ENCODE data around the gene FOXP1.

FOXP1 gene

DNA sequence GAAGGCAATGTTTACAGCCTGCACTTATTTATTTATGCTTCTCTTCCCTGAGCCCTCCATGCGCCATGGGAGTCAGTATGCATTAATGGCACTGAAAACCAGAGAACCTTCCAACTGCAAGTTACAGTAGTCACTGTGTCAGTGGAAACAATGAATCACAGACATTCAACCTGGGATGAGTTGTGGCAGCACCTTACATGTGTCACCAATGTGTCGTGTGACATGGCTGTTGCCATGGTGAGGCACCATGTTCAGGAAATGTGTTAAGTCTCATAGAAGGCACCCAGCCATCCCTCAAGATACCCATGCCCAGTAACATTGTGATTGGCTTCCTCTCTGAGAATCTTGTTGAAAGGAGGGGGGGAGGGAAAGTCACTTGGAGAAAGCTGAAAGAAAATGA lies 105.0 kb downstream of the FOXP1 start:
- DNase-seq: peak; percentile 71

DNA sequence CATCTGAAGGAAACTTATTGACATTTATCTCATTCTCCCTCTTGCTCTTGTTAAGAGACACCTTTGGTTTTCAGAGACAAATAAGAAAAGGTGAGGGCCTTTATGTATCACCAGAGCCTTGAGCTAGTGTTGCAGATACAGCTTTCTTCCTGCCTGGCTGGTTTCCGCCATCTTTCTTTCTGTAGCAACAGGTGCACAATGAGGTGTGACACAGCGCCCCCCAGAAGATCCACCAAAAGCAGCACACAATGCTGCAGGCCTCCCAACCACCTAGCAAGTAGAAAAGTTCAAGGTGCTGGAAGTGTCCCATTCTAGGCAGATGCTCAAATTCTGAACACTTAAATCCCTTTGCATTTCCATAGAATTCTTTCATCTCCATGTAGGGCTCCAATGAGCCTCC lies 106.6 kb downstream of the FOXP1 start:
- DNase-seq: no peak

DNA sequence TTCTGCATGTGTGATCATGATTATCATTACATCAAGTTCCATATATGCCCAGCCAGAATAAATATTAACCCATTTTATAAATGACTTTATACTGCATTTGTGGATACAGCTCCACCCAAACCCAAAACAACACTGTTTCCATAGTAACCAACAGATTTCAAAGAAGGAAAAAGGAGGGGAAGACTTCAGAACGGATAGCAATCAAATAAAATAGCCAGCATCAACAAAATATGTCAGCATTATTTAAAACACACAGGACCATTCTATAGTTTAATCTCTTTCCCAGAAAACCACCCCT lies 114.4 kb downstream of the FOXP1 start:
- DNase-seq: no peak

DNA sequence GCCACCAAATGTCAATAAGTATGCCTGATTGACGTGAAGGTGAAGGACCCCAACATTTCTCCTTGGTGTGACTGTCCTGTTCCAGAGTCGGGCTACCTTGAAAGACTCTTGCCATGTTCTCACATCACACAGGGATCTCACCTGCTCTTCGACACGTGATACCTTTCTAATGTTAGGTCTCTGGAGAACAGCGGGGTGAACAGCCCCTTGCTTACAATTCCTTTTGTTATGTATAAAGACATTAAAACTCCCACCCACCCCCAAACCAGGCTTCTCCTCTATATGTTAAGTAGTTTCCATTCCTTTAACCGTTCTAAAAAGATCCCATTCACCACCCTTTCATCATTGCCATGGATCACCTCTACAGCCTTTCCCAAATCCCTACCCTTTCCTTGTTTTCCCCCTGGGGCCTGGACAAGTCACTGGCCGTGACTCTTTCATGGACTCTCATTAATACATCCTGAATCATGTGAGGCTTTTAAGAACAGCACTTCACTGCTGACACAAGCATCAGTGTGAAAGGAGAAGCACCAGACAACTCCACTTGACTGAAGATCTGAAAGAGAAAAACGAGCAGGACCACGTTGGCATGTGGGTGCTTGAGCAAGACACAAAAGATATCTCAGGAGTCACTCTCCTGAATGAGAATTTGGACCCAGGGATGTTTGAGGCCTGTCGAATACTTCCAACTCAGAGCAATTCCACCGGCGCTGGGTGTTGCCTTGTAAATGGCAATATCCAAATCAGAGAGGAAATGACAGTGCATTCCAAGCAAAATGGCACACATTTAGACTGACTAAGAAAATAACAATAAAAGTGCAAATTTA lies 115.0 kb downstream of the FOXP1 start:
- DNase-seq: no peak

DNA sequence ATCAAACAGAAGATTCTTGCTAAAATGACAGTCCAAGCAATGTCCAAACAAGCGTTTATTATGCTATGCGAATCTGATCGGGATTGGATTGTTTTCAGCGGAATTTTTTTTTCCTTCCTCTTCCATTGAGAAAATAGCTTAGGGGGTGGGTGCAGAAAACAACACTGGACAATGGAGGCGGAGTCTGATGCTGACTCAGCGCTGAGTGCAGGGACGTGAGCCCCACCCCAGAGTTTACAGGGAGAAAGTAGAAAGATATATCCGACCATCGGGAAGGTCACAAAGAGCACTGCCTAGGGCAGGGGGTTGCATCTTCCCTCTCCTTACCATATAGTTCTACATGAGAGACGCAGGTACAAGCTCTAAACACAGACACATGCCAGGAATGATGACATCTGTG lies 117.0 kb downstream of the FOXP1 start:
- DNase-seq: no peak

DNA sequence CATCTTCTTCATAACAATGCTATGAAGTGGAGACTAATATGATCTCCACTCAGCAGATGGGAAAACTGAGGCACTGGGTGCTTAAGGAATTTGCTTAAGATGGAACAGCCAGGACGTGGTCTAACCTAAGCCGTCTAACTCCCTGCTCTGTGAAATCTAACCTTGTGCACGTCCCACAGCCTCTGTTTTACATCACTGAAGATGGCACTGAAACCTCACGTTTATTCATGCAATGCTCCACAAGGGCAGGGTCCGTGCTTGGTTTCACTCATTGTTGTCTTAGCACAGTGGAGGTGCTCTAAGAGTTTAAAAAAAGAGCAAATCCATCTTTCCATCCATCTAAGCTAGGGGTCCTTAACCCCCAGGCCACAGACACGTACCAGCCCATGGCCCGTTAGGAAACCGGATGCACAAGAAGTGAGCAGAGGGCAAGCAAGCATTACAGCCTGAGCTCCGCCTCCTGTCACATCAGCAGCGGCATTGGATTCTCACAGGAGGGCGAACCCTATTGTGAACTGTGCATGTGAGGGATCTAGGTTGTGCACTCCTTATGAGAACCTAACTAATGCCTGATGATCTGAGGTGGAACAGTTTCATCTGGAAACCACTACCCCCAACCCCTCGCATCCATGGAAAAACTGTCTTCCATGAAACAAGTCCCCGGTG lies 118.0 kb downstream of the FOXP1 start:
- DNase-seq: no peak

DNA sequence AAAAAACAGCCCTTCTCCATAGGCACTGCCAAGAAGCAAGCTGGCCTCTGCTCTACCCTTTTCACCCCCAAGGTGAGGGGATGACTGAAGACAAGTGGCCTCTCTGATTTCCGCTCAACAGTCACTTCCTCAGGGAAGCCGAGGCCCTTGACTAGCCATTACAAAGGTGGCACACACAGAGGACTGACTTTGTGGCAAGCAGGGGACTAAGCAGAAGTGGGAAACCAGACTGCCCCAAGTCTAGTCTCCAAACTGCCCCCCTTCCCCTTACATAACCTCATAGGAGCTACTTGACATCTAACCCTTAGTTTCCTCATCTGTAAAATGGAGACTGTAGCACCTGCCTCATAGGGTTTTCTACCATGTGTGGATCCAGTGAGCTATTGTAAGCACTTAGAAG lies 118.9 kb downstream of the FOXP1 start:
- no peak for DNase-seq

DNA sequence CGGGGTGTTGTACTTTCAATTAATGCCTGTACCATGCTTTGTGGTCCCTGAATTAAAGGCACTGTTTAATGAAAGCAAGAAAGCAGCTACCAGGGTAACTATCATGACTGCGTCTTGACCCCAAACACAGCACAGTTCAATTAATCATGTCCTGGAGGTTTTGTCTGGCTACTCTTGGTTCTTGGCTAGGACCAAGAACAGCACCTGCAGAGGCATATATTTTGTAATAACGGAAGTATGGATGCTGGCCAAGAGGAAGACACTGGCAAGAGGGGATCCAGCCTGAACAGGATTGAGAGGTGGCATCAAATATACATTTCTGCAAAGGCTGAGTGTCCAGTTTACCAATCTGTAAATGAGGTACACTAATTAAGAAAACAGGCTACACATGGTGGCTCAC lies 119.9 kb downstream of the FOXP1 start:
- no peak for DNase-seq

DNA sequence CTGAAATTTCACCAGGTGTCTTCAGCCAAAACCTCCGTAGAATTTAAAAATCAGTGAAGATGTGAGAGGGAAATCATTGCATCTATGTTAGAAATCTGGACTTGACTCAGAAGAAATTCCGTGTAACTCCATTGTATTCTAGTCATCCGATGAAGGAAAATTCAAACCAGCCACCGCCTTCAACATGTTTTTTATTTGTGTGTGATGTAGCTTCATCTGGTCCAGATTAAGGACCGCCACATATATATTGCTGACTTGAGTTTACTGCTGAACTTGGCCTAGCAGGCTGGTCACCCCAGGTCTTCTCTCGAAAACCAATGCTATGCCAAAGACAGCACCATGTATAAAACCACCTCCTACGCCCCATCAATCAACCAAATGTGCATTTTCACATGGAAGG lies 120.9 kb downstream of the FOXP1 start:
- peak; percentile 48 for DNase-seq

DNA sequence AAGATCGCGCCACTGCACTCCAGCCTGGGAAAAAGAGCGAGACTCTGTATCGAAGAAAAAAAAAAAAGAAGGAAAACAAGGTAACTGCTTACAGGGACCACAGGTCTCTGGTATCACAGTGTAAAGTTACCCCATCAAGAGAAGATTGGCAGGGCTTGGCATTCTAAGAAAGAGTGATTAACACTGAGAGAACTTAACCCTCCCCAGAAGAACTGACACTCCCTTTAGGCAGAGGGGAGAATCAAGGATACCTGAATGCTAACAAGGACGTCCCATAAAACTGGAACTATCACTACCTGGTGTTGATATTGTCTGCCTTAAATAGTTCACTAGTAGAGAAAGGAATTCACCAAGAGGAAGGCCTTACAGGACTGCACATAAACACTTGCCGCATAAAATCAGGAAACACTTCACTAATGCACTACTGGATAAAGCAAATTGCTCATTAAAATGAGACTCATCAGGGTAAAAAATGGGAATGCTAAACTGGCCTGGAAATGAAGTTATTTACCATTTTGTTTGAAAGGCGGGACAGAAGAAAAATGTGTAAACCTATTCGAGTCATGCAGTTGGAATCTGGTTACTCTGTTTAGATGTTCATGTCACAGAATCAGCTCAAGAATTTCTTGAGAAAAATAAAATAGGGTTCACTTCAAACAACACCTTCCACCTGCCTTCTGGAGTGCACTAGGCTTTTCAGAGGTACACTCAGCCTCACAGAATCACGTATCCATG lies 121.6 kb downstream of the FOXP1 start:
- DNase-seq: peak; percentile 59

DNA sequence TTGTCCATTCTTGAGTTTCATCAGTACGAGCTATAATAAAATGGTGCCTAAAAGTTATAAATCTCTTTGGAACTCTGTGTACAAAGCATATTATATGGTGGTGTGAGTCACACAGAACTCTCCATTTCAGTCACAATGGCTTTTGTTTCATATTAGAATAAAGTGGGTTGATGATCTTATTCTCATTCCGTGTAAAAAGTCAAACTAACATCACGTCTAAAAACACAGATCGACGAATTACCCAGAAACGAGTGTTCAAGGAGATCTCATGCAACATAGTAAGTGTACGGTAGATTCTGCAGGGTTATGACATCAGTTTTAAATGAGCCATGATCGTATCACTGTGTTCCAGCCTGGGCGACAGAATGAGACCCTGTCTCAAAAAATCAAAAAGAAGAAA lies 122.4 kb downstream of the FOXP1 start:
- no peak for DNase-seq

DNA sequence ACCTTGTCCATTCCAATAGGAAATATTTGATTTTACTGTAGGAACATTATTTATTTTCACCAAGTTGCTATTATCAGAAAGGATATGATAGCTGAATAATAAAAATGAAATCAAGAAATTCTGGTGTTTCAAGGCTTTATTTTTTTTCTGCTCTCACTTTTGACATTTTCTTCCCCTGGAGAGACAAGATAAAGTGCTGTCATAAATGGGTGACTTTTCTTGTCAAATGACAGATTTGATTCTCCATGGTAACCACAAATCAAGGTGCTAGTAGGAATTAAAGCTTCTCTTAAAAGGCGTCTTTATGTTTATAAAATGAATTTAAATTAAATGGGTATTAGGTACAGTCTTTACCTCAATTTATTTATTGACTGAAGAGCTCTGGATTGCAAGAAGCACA lies 124.6 kb downstream of the FOXP1 start:
- no peak for DNase-seq

DNA sequence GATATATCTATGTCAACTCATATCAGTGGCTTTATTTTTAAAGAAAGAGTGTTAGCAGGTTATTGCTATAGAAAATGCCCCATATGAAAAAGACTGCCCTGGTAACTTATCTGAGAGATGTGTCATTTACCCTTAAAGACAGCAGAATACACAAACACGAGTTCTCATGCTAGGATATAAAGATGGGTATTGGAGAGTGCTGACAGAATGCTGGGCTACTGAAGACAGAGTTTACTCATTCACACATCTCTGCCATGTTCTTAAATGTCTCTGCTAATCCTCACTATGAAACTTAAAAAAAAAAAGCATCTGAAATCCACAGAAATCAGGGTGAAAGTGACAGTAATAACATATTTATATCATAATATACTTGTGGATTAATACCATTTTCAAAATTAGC lies 126.7 kb downstream of the FOXP1 start:
- no peak for DNase-seq

DNA sequence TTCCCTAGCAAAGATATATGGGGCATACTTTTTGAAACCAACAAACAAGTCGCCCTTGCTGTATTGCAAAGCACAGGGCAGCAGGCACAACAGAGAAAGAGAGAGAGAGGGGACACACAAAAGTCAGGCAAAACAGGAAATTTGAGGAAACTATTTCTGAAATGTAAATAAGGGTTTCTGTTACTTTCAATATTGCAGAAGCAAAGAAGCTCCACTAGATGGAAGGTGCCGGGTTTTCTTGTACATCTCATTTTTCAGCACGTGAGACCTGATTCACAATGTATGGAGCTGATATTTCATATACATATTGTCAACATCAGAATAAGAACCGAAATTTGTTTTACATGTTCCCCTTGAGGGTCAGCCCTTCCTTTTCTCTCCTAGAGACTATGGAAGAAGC lies 127.4 kb downstream of the FOXP1 start:
- DNase-seq: no peak

DNA sequence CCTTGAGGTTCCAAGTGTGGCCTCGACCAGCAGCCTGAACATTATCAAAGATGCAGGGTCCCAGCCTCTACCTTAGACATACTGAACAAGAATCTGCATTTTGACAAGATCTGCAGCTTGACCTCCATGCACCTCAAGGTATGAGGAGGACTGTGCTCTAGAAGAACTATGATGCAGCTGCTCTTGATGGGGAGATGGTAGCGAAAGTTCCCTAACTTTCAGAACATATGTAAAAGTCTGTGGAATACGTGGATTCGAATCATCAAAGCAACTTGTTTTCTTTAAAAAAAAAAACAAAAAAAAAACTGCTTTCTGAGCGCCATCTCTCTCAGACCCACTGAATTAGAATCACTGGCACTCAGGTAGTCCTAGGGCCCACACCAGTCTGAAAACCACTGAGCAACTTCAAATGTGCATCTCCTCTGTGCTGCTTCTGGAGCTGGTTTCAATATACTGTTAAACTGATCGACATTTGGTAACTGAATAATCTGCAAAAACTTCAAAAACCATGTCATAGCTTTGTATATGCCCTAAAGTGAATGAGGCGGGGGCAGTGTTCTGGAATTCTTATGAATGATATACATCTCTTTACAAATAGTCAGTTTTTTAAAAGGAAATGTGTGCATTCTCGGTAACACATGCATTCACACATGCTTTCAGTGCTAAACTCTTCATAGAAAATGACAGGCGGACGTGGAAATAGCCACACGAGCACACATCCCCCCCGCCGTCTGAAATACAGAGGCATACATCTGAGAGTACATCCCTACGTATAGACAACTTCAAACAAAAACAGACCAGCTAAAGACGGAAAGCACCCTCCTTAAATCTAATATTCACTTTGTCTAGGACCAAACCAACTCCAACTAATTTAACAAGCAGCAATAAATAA lies 128.8 kb downstream of the FOXP1 start:
- DNase-seq: no peak

DNA sequence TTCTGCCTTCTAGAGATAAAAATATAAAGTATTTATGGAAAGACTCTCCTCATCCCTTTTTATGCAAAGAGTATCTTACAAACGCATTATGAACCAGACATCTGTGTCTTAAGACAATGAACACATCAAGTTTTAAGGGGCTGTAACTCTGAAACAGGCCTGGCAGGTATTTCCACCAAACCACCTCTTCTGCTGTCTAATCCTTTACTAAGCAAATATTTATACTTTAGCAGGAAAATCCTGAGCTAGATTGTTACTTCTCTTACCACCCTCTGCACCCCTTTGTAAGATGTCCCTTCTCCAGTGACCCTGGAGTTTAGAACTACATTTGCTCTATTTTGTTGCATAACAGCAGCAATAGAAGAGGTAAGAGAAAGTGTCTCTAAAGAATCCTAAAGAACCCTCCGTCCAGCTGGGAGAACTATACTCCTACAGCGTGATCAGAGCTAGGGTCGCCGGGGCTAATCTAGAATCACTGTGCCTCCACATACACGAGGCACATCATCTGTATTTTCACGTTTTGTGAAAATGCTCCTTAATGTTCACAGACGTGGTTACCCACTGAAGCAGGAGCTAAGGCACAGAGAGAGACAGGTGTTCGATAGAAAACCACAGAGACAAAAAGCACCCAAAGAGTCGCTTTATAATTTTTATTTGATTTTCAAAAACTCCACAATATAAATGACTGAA lies 129.6 kb downstream of the FOXP1 start:
- DNase-seq: no peak

DNA sequence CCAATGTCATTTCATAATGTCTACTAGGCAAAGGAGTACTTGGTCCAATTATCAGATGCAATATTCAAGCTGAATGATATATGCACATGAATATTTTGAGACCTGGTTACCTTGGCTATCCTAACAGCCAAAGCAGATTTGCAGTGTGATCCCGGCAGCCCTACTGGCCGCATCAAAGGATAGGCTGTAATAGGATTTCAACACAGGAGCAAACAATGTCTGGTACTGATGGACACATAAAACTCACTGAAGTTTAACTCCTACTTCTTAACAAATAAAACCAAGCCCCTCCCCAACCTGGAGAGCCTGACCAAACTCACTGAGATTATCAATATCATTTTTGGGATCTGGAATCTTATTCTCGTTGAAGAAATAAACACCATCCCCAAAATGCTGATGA lies 130.2 kb downstream of the FOXP1 start:
- DNase-seq: no peak

DNA sequence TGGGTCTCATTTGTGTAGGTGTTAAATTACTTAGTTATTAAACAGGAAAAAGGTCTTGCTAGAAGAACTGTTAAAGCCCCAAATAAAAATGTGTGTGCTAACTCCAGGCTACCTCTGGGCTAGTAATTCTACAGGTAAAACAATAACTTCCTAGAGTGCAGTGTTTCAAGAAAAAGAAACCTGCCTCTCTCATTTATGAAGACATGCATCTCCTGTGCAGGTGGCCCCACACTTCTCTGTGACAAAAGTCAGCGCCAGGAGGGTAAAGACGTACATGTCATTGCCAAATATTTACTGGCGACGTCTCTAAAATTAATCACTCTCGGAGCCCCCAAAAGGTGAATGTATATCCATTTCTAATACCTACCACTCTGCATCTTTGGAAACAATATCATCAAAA lies 131.7 kb downstream of the FOXP1 start:
- DNase-seq: no peak

DNA sequence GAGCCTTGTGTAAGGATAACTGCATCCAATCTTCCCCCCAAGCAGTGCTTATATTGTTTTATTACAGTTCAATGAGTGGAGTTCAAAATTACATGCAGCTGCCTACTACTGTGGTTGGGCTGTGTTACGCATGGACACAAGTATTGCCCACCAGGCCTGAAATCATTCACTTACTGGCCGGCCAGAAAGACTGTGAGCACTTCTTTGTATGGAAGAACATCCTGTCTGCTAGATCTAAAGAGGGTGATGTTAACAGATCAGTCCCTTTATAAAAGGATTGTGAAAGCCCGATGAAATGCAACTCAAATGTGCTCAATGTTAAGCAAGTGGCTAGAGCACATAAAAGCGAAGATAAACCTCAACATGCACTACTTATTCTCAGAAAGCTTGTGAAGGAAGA lies 132.5 kb downstream of the FOXP1 start:
- no peak for DNase-seq

DNA sequence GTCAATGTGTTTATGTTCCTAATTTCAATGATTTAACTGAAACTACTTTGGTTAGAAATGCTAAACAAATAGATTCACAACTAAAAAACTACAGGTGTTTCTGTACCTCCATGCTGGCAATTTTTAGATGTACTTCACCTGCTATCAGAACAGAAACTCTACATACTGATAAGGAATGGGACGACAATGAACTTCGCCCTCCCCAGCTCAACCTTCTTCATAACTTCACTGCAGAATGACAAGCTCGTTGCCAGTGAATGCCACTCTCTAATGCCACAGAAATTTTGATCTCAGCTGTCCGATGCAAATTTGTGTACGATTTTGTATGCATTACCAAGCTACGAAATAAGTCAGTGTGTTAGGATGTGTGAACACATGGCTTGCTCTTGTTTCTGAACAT lies 133.4 kb downstream of the FOXP1 start:
- DNase-seq: no peak

DNA sequence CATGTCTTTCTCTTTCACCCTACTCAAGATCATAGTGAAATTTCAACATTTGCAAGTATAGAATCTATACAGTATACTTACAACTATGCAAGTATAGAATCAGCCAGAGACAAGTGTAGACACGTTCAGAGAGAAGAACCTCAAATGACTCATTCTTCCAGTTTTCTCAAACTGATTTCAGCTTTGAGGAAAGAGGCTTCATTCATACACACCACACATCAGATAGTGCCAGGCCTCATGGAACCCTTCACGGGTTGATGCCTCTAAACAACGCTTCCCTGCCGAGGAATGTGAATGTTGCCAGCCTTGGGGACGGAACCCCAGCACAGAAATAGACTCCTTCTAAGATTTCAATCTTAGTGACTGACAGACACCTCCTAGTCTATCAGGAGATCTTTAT lies 135.7 kb downstream of the FOXP1 start:
- no peak for DNase-seq

DNA sequence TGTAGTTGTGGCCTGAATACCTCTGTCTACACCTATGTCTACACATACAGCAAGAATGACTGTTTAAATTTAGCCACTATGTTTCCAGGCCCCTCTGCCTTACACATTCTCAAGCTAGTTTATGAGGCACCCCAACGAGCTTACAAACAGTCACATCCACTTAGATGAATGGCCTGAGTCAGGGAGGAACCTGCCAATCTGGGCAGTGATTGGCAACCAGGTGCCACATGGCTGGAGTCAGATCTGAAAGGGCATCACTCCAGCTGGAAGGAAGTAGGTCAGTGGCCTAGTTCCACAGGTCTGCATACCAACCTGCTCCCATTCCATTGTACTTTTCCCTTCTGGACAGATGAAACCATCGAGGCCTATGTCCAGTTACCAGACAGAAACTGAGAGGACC lies 136.3 kb downstream of the FOXP1 start:
- DNase-seq: no peak

DNA sequence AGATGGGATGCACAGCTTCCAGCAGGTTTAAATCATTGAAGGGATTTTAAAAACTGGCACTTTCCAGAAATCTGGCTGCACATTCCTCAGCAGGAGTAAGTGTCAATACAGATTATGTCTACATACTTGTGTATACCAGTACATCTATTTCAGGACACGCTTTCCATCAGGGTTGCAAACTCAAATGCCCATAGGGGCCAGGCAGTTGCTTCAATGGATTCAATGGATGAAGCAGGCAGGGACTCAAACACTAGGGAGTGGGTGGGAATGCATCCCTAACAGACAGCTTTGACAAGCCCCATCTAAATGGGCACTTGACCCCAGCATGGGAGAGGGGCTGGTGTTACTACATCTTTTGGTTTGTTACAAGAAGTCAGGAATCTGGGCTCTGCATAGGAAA lies 136.8 kb downstream of the FOXP1 start:
- no peak for DNase-seq
